Superior temporal gyrus (tissue), 1 donor: ENCODE results near the gene DAPP1.
"Not testable (repeated sequence)": the region's sequence is repeated elsewhere in the genome, so short reads cannot be mapped to it uniquely, and the experiment has no call there.

ENCODE experiments used
- DNase-seq: peaks from one replicate; pipeline ENCODE4 v3.0.0-alpha.2; 2016; ENCODE audit errors: extremely low spot score

Gene DAPP1, protein sequence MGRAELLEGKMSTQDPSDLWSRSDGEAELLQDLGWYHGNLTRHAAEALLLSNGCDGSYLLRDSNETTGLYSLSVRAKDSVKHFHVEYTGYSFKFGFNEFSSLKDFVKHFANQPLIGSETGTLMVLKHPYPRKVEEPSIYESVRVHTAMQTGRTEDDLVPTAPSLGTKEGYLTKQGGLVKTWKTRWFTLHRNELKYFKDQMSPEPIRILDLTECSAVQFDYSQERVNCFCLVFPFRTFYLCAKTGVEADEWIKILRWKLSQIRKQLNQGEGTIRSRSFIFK

DNA sequence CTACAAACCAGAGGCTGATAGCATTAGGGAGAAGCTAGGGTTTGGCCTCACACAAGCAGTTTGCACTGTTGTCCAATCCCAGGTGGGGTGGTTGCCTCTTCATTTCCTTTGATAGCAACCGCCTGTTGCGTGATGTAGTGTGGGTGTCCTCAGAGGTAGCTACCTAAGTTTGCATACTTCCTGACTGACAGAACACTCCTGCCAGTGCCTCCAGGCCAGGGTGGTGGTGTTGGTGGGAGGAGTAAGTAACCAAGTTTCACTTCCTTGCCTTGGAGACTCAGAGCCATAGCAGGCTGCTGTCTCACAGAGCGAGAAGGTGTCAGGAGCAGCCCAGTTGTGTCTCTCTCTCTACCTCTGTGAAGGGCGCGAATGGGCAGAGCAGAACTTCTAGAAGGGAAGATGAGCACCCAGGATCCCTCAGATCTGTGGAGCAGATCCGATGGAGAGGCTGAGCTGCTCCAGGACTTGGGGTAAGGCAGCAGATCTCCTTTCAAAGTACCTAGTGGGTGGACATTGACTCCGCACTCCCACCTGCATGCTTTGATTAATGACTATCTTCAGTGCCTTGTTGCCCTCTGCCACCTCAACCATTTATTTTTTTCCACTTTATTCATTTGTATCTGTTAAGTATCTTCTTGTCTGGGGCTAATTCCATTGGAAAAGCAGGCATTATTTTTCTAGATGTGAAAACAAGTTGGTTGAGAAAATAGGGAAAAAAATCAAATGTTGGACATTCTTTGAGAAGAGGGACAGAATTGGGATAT lies at the start of gene DAPP1:
TSS of gene DAPP1 (plus strand) at position 283 of the 764 bp plus-strand sequence. CDS start at position 370, 87 bp downstream.
- no peak for DNase-seq

DNA sequence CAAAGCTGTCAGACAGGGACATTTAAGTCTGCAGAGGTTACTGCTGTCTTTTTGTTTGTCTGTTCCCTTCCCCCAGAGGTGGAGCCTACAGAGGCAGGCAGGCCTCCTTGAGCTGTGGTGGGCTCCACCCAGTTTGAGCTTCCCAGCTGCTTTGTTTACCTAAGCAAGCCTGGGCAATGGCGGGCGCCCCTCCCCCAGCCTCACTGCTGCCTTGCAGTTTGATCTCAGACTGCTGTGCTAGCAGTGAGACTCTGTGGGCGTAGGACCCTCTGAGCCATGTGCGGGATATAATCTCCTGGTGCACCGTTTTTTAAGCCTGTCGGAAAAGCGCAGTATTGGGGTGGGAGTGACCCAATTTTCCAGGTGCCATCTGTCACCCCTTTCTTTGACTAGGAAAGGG lies 45.8 kb upstream of the DAPP1 start:
- DNase-seq, result not testable (repeated sequence)

DNA sequence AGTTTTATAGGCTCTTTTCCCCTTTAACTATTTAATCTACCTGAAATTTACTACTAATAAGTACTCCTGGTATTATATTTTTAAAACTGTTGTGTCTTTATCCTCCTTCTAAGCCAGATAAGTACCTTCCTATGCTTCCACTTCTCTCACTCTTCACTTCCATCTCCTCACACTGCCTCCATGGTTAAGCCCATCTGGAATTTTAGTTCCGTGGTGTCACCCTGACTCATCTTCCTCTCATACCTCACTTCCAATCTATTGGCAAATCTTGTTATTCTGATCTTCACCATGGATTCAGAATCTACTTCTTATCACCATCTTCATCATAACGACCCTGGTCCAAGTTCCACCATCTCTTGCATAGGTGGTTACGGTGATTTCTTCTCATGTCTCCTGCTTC lies 32.7 kb upstream of the DAPP1 start:
- no peak for DNase-seq

DNA sequence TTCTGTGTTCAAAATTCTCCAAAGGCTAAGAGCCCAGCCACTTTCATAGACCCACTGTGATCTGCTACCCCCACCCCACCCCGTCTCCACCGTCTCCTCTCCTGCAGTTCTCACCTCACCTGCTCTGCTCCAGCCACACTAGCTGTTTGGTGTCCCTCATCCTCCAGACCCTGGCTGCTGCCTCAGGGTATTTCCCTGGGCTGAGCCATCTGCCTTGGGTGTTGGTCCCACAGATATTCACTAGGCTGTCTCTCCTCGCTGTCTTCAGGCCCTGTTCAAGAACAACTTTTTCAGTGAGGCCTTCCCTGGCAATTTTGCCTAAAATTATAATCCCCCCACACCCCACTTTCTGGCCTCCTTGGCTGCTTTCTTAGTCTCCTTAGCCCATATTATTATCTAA lies 31.8 kb upstream of the DAPP1 start:
- DNase-seq, result no peak

DNA sequence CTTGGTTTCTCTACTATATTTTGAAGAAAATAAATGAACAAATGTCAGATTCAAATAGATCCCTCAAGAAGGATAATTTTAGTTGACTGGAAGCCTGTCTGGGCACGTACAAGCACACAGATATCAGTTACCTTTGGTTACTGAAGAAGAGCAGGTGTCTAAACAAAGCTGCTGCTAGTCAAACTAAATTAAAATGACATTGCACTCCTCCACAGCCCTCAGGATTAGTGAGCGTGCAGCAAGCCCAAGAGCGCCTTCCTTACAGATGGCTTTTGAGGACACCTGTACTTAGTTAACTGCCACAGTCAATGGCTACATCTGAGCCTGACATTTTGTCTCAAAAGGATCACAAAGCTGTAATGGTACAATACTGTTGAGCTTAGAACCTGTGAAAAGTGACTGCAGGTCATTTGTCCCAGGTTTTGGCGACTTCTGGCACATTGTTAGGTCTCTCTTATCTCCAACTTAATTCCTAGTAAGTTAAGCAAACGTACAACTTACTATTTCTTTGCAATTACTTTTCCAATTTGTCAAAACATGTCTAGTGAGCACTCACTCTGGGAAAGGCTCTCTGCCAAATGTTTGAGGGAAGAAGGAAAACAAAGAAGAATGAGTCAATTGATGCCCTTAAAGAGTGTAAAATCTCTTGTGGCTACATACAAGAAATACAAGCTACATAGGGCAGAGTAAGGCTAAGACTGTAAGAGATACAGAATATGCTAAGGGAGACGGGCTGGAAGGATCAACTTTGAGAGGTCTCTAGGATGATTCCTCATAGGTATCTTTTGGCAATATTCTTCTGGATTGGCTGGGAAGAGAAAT lies 25.6 kb upstream of the DAPP1 start:
- DNase-seq, result no peak

DNA sequence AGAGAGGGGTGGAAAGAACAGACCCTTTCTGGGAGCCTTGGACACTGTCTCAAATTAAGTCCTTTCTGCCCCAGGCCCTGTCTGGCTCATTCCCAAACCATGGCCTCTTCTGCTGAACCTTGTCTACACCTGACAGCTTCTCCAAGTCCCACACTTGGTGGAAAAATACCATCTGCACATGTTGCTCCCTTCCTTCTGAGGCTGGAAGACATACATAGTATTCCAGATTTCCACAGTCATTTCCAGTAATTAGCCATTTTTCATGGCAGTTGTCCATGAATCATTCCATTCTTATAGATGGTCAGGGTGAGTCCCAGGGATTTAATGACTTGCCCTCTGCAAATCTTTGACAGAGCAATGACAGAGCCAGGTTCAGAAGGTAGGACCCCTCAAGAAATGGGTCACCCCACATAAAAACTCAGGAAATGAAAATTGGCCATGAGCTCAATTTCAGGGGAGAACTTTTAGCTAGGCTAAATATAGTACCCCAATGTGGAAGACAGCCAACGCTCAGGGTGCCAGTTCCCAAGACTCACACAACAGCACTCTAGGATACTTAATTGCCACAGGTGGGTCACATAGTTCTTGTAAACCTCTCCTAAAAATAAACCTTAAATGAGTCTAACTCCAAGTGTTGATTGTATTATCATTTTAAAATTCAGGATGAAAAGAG lies 16.2 kb upstream of the DAPP1 start:
- no peak for DNase-seq

DNA sequence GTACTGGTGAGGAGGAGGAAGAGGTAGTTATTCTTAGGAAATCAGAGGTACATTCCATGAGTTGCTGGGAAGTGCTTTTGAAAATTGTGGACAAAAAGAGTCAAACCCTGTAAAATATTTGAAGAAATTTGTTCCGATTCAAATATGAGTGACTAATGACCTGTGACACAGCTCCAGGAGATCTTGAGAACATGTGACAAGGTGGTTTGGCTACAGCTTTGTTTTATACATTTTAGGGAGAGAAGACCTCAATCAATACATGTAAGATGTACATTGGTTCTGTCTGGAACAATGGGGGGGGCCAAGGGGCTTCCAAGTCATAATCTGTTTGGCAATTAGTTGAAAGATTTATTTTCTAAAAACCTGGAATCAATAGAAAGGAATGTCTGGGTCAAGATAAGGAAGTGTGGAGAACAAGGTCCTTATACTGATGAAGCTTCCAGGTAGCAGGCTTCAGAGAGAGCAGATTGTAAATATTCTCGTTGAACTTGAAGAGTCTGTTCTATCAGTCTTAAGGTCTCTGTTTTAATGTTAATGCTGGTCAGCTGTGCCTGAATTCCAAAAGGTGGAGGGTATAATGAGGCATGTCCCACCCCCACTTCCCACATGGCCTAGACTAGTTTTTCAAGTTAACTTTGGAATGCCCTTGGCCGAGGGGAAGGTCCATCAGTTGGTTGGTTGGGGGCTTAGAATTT lies 15.5 kb upstream of the DAPP1 start:
- no peak for DNase-seq

DNA sequence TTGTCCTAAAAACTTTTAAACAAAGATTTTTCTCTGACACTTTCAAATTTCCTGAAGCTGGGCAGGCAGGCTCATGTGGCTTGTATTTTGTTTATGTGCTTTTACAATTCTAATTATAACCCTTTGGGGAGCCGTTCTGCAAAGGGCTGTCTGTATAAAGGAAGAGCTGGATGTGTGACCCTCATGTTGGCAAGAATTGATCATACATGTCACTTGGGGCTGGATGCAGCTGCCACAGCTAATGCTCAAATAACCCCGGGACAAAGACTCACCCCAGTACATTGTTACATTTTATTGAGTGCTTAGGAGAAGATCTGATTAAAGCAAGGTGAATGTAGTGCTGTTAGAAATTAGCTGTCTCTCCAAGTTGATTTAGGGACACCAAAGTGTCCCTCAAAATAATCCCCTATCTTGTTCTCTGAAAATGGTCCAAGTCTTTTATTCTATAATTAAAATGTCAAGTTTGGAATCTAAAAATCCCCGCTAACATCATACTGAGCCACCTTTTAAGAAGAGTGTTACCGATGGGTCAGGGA lies 13.0 kb upstream of the DAPP1 start:
- DNase-seq, result no peak

DNA sequence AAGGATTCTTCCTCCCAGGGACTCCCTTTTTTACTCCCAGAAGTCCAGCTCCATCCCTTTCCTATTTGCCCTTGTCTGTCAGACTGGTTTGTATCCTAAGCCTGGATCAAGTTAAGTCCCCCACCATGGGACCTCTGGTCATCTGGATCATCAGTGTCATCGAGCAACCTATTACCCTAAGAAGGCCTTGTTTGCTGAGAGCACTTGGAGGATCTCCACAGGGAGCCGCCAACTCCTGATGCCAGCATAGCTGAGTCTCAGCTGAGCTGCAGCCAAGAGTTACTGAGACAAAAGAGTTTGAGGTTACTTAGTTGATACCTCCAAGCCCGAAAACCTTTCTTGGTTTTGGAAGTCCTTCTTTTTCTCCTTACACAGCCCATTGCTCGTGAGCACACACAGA lies 10.1 kb upstream of the DAPP1 start:
- no peak for DNase-seq

DNA sequence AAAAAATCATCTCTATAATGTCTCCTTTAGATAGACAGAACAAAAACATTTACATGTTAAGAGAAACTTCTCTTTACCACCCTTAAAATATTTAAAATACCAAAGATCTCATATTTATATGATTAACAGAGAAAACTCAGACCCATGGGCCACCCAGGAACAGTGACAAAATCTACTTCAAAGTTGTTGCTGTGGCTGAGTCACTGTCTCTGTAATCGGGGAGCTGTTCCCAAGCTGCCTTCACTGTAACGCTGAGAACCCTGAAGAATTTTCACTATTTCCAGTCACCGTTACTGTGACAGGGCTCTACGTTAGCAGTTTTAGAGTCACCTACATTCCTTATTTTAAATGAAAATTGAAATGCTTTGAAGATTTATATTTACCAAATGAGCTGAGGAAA lies 9.0 kb upstream of the DAPP1 start:
- DNase-seq, result no peak

DNA sequence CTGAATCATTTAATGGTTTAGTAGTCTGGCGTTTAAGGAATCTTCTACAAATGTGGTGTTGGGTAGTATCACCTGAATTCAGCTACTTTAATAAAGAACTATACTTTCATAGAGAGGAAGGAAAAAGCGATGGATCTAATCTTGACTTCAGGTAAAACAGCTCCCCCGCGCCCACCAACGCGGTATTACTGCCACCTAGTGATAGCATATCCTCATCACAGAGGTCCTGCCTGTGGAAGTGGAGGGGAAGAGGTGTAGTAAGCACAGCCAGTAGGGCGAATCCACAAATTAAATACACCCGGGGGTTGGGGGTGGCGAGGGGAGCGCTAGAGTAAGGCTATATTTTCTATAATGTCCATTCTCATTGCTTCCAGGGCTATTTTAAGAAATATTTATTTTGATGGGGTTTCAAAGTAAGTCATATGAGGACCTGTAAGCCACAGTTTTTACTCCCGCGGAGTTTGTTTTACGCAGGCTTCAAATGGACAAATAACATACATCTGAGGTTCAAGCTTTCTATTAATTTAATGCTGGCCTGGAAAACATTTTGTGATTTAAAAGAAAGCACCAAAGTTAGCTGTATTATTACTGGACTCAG lies 8.3 kb upstream of the DAPP1 start:
- no peak for DNase-seq

DNA sequence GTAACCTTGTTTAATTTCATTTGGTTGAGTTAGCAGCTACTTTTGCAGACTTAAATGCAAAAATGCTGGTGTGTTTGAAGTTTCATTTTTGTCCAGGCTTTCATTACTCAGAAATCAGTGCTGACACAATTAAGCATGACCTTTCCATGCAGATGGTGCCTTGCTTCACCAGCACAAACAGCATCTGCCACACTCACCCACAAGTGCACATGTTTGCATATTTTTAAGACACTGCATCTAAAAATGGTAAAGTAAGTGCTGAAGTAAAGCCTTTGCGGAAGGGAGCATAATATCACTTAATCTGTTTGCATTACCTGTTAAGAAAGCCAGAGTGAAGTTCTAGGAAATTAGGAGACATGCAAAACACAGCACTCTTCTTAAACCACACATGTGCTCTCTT lies 7.3 kb upstream of the DAPP1 start:
- no peak for DNase-seq

DNA sequence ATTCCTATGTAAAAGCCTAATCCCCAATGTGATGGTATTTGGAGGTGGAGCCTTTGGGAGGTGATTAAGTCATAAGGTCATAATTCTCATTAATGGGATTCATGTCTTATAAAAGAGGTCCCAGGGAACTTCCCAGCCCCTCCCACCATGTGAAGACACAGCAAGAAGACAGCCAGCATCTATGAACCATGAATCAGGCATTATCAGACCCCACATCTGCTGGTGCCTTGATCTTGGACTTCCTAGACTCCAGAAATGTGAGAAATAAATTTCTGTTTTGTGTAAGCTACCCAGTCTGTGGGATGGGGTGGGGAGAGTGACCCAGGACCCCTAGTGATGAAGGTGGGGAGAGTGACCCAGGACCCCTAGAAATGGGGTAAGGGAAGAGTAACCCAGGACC lies 6.1 kb upstream of the DAPP1 start:
- DNase-seq, result no peak

DNA sequence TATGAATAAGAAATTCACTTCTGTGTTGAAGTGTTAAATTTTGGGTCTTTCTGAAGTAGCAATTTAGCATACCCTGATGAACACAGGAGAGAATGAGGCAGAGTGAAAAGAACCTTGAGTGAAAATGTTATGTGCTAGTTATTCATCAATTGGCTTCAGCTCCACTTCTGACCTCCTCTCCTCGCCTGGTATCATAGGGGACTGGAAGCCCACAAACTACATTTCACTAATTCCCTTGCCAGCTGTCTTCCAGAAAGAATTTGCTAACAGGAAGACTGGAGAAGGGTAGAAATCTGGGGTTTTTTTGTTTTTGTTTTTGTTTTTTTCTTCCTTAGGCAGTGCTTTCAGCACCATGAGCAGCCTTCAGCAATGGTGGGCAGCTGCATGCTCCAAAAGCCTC lies 5.5 kb upstream of the DAPP1 start:
- DNase-seq, result no peak

DNA sequence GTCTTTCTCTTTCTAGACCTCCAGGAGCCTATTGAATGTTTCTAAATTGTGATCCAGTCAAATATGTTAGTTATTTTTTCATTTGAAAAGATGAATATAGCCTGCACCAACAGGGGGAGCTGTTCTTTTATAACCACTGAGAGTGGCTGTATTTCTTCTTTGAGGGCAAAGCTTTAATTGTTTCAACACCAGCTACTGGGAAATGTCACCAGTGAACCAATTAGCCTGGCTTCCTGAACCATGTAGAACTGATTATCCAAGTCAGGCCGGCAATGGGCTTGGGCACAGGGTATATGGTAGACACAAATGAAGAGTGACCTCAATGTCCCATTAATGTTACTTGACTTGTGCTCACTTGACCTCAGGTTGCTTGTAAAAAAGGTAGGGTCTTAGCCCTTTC lies 4.8 kb upstream of the DAPP1 start:
- no peak for DNase-seq

DNA sequence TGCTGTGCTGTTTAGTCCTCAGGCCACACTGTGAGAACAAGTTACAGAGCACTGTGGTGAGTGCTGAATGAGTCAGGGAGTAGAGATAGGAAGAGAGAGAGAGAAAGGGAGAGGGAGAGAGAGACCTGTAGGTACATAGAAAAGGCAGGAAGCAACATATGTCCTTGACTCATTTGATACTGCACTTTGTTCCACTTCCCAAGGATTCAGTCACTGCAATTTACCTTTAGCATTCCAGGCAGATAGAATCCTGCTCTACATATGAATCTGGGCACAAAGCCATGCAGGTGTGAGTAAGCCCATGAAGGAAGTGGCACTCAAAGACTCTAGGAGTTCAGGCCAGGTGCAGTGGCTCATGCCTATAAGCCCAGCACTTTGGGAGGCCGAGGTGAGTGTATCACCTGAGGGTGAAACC lies 1.0 kb upstream of the DAPP1 start:
- no peak for DNase-seq

DNA sequence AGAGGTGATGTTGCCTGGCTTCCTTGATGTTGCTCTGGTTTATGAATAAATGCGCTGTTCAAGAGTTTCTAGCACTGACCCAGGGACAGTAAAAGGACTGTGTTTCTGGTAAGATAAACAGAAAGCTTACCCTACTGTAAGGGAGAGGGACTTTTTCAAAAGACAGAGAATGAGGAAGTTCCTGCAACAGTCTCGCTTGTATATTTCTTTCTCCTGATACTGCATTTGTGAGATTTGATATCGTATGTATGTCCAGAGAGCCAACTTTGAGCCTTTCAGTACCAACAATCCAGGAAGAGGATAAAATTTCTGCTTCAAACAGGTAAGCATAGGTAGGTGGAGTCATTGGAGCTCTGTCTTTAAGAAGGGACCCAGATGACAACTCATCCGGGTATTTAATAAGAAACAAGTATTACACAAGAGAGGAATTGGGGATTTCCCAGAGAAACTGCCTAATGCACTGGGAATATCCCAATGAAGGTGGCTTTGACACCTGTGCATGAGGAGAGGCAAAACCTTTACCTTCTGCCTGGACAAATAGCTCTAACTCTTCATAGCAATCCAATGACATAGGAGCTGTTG lies 773 bp downstream of the DAPP1 start:
- DNase-seq, result no peak

DNA sequence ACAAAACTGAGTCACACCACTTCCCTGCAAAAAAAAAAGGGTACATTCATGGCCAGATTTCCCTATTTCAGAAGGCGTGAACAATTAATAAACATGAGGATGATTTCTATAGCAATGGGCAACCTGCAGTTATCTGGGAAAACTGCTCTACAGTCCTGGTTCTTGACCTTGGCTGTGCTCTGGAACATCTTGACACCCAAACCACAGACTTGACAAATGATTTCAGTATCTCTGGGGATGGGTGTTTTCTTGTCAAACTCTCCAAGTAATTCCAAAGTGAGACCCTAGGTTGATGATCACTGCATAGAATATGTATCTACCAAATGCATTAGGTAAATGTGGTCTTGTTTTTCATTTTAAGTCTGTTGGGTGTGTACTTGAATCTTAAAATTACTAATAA lies 2.0 kb downstream of the DAPP1 start:
- no peak for DNase-seq

DNA sequence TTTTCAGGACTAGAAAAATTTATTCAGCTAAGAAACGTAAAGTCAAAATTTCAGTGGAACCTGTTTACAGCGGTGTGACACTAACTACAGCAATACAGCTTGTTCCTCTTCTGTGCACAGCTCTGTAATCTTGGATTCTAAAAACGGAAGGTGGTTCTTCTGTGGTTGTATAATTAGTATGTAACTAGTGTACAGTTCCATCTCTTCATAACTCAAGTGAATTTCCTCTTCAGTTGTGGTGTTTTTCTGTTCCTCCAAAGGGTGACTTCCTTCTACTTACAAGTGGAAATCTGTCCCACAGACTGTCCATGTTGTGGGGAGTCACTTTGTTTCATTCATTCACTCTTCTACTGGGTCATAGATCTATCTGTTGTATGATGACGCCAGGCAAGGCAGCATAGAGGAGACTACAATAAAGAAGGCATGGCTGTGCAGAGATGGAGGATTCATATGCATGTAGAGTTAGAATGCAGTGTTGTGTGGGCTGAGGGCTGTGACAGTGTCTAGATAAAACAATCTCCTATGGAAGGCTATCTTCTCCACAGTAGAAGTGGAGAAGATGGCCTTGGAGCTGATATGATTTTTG lies 5.4 kb downstream of the DAPP1 start:
- DNase-seq, result peak; percentile 46

DNA sequence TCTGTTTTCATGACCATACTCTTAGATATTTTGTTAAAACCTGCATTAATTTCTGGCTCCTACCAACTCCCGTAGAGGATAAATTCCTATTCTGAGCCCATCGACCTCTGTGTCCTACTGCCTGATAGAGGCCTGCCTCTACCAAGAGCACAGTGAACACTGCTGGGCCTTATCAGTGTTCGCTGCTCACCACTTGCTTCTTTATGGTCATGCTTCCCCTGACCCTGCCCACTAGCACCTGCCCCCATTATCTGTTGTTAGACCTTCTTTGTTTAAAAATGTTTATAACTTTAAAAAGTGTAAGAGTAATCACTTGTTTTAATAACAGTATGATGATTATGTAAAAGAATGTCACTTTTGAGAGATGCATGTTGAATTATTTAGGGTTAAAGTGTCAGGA lies 6.1 kb downstream of the DAPP1 start:
- no peak for DNase-seq
